GM19351 (cell line): Measurements from ENCODE around the gene ARL15.
"Not testable (repeated sequence)": the region's sequence is repeated elsewhere in the genome, so short reads cannot be mapped to it uniquely, and the experiment has no call there.

ENCODE experiments used
- ATAC-seq: cut with Tn5 transposase; IDR thresholded peaks from one replicate; pipeline ENCODE4 v1.9.1; 2021; ENCODE audit warnings: mild to moderate bottlenecking, moderate library complexity; ENCODE audit not compliant: unreplicated experiment

Gene ARL15

GRCh38 chr5:54049963-54050362, 260.4 kb downstream of the ARL15 start:
- no peak for ATAC-seq

DNA sequence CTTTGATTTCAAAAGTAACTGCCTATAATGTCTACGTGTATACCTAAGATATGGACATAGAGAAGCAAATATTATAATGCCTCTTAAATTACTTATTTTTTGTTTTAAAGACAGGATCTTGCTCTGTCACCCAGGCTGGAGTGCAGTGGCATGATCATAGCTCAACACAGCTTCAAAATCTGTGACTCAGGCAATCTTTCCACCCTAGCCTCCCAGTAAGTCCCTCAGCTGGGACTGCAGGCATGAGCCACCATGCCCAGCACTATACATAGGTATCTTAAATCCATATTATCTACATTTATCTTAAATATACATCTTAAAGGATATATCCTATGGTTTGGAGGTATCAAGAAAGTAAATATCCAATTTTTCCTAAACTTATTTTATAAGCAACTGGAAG, 261.2 kb downstream of the ARL15 start:
- ATAC-seq, result no peak

GRCh38 chr5:54045077-54045792, 265.1 kb downstream of the ARL15 start:
- ATAC-seq, result no peak

GRCh38 chr5:54044276-54044675, 266.1 kb downstream of the ARL15 start:
- not testable (repeated sequence) for ATAC-seq

- no peak for ATAC-seq
Observed at GRCh38 chr5:54040804-54041203, 269.6 kb downstream of the ARL15 start.

DNA sequence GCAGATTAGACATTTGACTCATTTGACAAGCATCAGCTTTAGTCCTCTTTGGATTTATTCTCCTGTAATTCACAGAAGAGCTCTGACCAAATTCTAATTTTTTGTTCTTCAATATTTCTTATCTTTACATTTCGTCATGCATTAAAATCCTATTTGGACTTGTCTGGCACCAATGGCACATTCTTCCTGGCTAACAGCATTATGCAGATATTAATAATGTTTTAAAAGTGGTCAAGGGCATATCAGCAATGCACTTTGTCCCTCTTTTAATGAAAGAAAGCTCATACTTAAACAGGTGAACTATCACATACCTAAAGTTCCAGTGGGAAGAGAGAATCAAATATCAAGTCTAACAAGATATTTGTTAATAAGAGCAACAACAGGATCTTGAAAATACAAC, 270.4 kb downstream of the ARL15 start:
- ATAC-seq, result no peak

DNA sequence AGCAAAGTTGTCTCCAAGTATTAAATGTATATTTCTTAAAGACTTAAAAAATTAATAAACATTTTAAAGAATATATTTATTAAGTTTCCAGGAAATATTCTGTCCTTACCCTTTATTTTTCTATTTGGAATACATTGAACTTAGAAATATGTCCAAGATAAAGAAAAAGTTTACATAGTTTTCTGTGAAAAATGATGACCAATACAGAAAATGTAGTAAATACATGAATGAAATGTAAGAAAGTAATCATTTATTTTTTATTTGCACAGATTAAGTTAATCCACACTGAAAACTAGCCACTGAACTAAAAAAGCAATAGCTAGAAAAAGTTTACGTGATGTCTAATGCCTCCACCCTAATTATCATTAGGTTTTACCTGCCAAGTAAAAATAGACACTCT, 273.2 kb downstream of the ARL15 start:
- no peak for ATAC-seq

DNA sequence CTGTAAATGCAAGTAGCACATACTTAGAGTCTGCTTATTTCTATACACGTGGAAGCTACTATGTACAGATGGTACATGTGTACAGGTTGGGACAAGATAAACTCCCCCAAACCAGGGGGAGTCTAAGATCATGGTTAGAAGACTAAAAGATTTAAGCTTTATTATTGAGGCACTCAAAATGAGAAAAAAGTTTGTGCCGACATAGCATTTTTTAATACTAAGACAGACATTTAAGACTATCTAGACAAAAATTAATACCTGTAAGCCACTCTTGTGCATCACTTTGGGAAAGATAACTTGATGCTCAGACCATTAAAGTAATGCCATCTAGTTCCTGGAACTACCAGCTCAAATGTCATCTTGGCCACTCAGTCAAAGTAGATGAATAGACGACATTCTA, 279.4 kb downstream of the ARL15 start:
- no peak for ATAC-seq

GRCh38 chr5:54024466-54024865, 285.9 kb downstream of the ARL15 start:
- no peak for ATAC-seq

DNA sequence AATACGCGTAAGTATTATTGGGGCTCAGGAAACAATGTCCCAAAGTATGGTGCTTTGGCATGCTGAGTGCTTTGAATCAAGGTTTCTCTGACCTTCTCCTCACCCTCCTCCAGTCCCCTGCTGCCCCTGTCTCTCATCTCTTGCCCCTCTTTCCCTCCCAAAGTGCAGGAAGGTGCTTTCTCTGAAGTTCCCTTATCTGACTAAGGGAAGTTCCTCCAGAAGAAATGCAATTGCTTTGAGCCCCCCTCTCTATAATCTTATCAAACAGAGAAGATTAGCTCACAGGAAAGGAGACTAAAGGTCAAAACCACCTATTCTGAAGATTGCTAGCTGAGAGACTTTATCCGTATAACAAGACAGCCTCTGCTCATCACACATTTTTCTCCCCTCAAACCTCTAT, 288.1 kb downstream of the ARL15 start:
- no peak for ATAC-seq

DNA sequence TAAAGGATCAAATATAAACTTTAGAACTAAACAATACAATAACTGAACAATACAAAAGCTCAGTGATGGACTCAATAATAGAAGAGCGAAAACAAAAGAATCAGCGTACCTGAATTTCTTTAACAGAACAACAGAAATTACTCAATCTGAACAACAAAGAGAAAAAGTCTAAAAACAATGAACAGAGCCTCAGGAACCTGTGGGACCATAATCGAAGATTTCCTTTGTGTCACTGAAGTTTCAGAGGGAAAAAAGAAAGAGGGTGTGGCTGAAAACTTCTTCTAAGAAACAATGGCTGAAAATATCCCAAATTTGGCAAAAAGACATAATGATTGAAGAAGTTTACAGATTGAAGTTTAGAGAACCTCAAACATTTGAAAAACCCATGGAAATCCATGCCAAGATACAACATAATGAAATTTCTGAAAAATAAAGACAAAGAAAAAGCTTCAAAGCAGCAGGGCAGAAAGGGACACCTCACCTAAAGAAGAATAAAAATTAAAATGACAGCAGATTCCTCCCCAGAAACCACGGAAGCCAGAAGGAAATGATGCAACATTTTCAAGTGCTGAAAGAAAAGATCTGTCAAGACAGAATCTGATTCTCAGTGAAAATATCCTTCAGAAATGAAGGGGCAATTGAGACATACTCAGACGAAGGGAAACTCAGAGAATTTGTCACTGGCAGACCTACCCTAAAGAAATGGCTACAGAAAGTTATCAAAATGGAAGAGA, 288.8 kb downstream of the ARL15 start:
- no peak for ATAC-seq

- no peak for ATAC-seq
Observed at GRCh38 chr5:54018438-54018837, 291.9 kb downstream of the ARL15 start.

DNA sequence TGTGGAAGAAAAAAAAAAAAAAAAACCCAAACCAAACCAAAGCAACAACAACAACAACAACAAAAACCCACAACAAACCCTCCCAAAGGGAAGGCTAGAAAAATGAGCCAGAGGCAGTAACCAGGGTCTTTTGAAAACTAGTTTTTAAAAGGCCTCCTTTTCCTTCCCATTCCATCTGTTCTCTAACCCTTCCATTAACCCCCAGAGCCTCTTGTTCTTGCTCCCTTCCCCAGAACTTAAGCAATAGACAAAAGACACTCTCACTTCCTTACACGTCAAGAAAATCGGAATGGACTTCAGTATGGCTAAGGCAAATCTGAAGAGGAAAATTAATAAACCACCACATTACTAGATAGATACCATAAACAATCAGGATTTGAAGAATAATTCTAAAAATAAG, 292.8 kb downstream of the ARL15 start:
- no peak for ATAC-seq

DNA sequence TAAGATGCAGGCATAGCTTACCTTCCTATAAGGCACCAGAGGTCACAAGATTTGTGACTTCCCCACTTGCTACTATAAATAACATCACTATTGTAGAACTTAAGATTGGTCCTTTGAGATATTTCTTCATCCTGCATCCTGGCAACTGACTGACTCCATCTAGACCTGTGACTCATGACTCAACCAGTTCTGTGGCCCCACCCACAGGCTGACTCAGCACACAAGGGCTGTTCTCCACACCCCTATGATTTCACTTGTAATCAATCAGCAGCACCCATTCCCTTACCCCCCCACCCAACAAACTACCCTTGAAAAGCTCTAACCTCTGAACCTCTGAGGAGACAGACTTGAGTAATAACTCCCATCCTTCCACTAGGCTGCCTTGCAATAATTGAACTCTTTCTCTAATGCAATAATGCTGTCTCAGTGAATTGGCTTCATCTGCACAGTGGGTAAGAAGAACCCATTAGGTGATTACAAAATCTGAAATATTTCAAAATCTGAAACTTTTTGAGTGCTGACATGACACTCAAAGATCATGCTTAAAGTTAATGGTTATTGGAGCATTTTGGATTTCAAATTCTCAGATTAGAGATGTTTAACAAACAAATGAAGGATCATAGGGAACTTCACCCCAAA, 296.7 kb downstream of the ARL15 start:
- ATAC-seq, result no peak

DNA sequence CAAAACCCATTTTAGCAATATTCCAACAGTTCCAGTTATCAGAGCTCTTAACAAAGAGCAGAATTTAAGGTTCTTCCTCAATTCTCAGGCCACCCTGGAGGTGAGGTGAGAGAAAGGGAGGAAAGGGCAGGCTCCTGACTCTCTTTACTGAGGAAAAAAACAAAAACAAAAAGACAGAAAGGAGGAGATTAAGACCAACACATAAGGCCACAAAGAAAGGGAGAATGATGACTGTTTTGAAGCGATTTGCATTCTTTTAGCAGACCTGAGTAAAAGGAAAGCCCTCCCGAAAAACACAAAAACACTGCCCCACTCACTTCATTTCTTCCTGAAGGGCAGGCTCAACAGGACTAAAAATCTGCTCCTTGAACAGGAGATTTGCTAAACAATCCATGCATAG, 300.5 kb downstream of the ARL15 start:
- ATAC-seq, result no peak

GRCh38 chr5:54009357-54009756, 301.0 kb downstream of the ARL15 start:
- ATAC-seq, result no peak

DNA sequence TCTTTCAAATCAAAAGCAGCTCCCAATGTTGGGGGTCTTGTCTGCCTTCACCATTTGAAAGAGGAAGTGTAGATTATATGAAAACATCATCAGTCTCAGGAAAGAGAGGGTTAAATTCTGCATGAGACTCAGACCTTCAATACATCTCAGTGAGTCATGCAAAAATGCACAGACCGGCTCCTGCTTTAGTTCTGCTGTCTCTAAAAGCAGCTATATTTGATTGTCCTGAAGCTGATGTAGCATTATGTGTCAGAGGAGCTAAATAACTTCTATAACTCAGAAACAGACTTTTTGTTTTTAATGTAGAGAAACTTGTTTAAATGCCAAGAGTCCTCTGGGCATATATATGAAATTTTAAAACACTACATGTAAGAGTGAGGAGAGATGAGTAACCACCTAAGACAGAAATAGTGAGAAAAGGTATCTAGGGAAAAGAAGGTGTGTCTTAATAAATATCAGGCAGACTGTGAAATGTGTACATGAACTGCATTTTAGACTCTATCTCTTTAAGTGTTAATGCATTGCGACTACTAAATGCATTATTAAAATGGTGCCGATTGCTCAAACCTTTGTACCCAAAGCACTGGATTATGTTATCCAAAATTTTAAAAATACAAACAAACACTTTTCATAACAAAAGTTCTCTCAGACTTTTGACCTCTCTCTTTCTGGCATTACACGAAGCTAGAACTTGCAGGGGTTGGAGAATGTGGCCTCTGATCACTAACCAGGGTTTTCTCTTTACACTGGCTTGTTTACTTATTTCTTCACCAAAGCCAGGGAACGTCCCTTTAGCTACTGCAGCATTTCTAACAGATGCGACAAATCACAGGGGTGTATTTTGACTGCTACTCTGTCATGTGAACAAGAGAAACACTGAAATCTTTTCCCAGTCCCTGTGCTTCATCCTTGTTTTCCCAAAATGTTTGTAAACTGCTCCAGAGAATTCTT, 302.3 kb downstream of the ARL15 start:
- ATAC-seq, result no peak

DNA sequence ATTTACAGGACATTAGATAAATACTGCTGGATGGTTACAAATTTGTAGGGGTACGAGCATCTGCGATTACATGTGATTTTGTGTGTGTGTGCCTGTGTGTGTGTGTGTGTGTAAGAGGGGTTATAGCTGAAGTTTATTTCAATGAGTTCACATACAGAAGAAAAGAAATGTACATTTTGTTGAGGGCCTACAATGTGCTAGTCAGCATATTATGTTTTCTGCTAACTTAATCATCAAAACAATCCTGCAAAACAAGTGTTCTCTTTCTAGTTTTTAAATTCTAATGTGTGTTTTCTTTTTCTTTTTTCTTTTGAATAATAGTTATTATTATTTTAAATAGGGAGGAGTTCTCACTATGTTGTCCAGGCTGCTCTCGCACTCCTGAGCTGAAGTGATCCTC, 305.7 kb downstream of the ARL15 start:
- ATAC-seq, result no peak

DNA sequence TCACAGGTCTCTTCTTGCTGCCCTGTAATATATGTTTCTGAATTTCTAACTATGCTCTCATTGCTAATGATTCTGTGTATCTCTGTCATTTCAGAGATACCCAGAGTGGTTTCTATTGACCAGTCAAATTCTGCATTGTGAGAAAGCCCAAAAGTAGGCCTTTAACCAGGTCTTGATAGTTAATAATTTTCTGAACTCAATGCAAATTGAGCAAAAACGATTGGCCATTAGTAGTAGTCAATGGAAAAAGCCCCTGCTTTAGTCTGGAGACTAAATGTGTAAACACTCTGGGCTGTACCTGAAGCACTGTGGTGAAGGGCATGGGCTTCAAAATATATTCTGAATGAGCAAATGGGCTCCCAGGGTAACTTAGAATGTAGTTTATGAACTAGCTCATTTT, 307.6 kb downstream of the ARL15 start:
- no peak for ATAC-seq

GRCh38 chr5:54001976-54002775, 308.2 kb downstream of the ARL15 start:
- no peak for ATAC-seq
